Islet precursor cell (in vitro differentiated cells): ENCODE data around the gene GPI.
"Not testable (repeated sequence)": the region's sequence is repeated elsewhere in the genome, so short reads cannot be mapped to it uniquely, and the experiment has no call there.

Experiments used
- DNase-seq: peaks from one replicate; pipeline ENCODE4 v3.0.0-alpha.2; 2018

The GPI gene

DNA sequence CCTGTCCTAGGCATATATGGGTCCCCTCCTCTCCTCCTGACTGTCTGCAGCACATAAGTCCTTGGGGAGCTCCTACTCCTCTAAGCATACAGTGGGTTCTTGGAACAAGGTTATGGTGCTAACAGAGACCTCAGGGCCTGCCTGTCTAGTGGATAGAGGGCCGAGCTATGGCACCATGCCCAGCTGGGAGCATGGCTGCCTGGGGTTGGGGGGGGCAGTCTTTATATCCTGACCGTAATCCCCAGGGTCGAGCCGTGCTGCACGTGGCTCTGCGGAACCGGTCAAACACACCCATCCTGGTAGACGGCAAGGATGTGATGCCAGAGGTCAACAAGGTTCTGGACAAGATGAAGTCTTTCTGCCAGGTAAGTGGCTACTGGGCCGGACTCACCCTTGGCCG, 3.3 kb downstream of the GPI start:
- DNase-seq, result no peak

- DNase-seq, result not testable (repeated sequence)
Measured at GRCh38 chr19:34369166-34369565, 4.2 kb downstream of the GPI start.

DNA sequence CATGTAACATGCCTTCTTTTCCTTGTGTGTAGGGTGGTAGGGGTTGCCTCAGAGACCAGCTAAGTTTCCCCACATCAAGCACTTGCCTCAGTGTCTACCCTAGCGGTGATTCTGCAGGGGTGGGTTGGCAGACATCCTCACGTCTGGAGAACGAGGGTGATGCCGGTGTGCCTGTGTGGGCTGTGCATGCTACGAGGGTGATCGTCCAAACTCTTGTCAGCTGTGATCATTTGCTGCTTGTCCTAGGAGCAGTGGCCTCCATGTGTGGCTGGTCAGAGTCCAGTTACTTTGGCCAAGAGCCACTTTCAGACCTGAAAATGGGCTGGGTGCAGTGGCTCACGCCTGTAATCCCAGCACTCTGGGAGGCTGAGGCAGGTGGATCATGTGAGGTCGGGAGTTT, 5.1 kb downstream of the GPI start:
- DNase-seq, result no peak

GRCh38 chr19:34370983-34371382, 6.0 kb downstream of the GPI start:
- DNase-seq, result no peak

- DNase-seq, result no peak
Measured at GRCh38 chr19:34373601-34374288, 8.7 kb downstream of the GPI start.

GRCh38 chr19:34375598-34375997, 10.6 kb downstream of the GPI start:
- DNase-seq, result no peak

DNA sequence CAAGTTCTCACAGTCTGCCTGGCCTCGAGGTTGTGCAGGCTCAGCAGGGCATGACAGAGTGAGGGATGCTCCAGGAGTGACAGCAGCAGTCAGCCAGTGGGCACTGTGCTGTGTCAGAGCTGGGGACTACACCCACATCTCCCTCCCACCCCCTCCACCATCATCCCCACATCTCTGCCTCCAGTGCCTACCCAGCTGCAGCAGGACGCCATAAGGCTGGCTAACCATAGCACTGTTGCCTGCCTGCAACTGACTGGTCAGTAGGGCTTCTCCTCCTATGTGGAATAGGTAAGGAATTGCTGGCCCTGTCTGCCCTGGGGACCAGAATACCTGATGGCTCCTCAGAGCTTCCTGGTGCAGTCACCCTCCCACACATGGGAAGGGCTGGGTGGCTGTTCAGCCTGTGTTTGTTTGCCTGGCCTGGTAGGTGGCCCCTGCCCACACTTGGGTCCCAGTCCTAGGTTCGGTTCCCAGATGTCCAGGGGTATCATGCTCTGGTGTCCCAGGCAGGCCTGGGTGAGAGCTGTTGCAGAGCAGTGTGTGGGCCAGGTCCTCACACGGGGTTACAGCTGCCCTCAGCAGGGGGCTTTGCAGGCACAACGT, 15.7 kb downstream of the GPI start:
- no peak for DNase-seq

DNA sequence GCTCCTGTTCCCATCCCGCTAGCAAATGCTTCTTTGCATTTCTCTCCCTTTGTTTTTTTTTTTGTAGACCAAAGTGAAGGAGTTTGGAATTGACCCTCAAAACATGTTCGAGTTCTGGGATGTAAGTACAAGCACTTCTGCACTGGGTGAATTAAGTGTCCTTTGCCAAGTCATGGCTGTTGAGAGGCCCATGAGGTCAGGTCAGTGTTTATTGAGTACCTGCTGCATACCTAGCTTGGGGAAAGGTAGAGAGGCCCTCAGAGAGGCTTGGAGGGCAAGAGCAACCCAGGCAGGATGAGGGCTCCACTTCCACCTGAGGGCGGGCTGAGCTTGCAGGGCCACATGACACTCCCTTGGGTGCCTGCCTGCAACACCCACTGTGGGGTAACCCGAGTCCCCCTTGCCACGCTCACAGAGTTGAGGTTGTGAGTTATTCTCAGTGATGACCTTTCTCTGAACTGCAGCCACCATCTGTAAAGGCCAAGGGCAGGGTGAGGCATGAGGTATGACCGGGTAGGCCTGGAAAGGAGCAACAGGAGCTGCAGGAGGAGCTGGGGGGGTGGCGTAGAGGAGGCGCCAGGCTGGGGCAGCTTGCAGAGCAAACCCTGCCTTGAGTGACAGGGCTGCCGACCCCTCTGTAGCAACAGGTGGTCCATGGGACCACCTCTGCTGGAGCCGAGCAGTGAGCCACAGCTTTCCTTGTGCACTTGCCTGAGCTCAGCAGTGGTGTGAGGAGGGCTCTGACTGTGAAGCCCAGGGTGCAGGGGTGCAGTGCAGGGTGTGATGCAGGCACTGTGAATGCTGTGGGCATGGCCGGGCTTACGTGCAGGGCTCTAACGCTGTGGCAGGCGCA, 16.6 kb downstream of the GPI start:
- no peak for DNase-seq

DNA sequence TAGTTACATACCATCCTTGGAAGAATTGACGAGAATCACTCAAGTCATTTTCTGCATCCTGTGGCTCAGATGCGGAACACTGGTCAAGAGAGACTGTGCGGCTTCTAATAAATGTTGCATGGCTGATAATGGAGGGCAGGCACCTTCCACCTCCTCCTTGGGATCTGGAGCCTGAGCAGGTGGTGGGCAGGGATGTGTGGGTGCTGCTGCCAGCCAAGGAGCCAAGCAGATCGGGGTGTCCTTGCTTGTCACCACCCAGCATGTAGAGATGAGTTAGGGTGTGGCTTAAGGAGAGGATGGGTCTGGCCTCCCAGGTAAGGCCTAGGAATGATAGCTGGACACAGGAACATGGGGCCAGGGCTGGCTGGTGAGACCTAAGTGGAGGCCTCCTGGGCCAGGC, 17.5 kb downstream of the GPI start:
- DNase-seq, result no peak

DNA sequence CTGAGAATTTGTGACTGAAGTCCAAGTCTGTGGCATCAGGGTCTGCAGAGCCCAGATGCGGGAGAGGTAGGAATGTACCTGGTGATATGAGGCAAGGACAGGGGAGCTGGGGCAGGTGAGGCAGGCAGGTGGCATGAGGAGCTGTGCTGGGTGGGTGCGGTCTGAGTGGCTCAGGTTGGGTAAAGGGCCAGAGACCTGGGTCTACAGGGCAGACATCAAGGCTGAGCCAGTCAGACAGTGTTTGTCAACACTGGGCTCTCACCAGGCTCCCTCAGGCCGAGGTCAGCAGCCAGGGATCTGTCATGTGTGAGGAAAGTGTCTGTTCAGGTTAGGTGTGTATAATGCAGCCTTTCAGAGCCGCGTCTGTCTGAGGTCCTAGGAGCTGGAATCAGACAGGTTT, 18.6 kb downstream of the GPI start:
- no peak for DNase-seq

- DNase-seq, result peak; percentile 95
Measured at GRCh38 chr19:34386645-34387445, 21.8 kb downstream of the GPI start.

DNA sequence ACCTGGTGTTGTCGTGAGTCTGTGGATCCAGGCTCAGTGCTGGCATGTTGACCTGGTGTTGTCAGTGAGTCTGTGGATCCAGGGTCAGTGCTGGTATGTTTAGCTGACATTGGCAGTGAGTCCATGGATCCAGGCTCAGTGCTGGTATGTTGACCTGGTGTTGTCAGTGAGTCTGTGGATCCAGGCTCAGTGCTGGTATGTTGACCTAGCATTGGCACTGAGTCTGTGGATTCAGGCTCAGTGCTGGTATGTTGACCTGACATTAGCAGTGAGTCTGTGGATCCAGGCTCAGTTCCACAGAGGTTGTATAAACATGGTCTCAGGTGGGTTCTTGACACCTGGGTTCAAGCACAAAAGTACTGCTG, 22.4 kb downstream of the GPI start:
- no peak for DNase-seq

- not testable (repeated sequence) for DNase-seq
Measured at GRCh38 chr19:34388745-34389144, 23.7 kb downstream of the GPI start.

GRCh38 chr19:34391813-34392212, 26.8 kb downstream of the GPI start:
- DNase-seq, result no peak

DNA sequence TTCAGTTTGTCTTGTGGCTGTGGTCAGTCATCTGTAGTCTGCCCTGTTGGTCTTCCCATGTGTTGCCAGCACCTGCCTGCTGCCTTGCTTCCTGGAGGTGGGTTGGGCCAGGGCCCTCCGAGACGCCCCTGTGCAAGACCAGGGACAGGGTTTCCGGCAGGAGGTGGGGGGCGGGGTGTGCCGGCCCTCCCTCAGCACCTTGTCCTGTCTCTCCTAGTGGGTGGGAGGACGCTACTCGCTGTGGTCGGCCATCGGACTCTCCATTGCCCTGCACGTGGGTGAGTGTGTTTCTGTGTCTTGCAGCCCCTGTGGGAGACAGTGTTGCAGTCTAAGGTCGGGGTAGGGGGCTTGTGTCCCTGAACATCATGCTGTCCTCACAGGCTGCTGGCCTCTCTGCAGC, 28.0 kb downstream of the GPI start:
- DNase-seq, result no peak

DNA sequence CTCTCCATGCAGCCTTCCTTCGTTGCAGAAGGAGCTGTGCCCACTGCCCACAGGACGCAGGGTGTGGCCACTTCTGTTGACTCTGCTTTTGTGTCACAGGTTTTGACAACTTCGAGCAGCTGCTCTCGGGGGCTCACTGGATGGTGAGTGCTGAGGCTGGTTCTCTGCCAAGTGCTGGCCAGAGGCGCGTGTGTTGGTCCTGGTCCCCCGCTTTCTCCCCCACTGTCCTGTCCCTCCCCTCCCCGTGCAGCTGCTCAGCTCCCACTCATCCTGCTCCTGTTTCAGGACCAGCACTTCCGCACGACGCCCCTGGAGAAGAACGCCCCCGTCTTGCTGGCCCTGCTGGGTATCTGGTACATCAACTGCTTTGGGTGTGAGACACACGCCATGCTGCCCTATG, 28.6 kb downstream of the GPI start:
- no peak for DNase-seq

GRCh38 chr19:34397853-34398252, 32.9 kb downstream of the GPI start:
- no peak for DNase-seq

GRCh38 chr19:34399886-34400285, 34.9 kb downstream of the GPI start:
- DNase-seq, result no peak

- not testable (repeated sequence) for DNase-seq
Measured at GRCh38 chr19:34400844-34401243, 35.8 kb downstream of the GPI start.

DNA sequence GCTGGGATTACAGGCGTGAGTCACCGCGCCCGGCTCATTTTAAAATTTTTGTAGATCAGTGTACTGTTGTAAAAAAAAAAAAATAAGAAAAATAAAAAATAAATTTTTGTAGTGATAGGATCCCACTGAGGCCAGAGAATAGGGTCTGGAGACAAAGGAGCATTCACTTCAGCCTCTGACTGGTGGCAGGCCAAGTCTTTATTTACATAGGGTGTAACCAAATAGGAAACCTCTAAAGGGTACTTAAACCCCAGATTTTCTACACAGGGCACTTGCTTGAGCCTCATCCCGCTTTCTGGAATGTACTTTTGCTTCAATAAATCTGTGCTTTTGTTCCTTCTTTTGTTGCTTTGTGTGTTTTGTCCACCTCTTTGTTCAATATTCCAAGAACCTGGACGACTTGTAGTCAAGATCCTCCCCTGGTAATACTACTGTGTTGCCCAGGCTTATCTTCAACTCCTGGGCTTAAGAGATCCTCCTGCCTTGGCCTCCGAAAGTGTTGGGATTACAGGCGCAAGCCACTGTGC, 37.1 kb downstream of the GPI start:
- no peak for DNase-seq

- no peak for DNase-seq
Measured at GRCh38 chr19:34403784-34404108, 38.8 kb downstream of the GPI start.

- DNase-seq, result peak; percentile 94
Measured at GRCh38 chr19:34404109-34404909, 39.3 kb downstream of the GPI start, which contains the start of gene PDCD2L. TSS of gene PDCD2L (plus strand) at chr19:34404399. CDS start at chr19:34404431, 32 bp downstream.
